ENCODE results near the gene GIMAP5.
A peak's percentile ranks its signal among the peaks of the same experiment; 100 is the strongest.

The GIMAP5 gene

DNA sequence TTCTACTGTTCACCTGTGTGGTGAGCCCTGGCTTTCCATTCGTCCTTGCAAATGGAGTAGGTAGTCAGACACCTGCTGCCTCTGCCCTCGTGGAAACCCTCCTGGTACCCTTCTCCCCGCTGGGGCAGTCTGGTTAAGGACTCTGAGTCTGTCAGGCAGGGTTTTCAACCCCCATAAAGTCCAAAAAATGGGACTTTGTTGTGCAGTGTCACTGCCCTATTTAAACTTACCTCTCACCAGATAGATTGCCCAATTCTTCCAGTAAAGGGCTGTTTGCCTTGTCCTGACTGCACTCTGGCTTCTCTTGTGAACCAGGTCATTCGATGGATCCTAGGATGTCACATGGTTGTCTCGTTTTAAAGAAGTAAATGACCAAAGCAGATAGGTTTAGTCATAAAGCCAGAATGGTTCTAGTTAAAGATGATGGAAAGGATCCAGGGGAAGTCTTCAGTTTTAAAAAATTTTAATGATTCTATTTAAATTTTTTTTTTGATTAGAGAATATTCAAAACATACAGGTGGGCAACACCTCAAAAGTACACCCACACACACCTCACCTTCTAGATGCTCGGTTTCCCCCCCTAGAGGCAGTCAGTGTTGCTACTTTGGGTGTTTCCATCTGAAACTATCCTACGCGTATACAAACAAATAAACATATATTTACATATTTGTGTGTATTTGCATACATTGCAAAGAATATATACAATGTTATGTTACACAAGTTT is 41.0 kb downstream of the GIMAP5 start:
- no peak for DNase-seq

DNA sequence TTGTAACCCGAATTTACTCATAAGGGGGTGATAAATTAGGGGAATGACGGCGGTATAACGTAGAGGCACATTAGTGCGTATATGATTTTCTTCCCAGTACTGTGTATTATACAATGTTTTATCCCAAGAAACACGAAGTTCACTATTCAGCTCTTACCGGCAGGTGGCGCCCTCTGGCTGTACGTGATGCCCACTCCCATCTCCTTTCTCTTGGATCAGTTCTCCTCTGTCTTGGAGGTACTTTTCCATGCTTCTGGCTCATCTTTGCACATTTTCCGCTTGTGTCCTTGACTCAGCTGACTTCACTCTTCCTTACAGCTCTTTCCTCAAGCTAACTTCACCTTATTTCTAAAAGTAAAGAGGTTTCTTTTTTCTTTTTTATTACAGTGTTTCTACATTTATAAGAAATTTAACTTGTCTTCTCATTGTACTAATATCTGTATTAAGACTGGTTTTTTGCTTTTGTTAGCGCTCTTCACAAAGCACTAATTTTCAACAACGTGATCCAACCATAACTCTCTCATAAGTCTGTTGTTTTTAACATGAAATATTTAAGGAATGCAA is 41.6 kb downstream of the GIMAP5 start:
- DNase-seq = peak; percentile 68 to 97

DNA sequence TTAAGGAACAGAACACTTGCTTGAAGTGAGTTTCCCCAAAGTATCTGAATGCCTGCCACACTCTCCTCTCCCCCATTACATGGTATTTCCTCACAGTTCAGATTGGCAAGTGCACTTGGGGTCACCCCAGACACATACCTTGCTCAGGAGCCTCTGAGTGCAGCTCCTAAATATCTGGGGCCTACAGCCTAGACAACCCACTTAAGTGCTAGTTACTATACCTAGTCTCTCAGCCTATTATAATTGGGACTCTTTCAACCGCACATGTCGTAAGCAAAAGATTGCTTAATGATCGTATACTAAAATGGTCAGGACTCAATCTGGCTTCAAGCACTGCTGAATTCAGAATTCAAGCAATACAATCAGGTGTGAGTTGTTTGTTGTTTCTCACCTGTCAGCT is 43.1 kb downstream of the GIMAP5 start:
- peak; percentile 32 to 56 for DNase-seq

DNA sequence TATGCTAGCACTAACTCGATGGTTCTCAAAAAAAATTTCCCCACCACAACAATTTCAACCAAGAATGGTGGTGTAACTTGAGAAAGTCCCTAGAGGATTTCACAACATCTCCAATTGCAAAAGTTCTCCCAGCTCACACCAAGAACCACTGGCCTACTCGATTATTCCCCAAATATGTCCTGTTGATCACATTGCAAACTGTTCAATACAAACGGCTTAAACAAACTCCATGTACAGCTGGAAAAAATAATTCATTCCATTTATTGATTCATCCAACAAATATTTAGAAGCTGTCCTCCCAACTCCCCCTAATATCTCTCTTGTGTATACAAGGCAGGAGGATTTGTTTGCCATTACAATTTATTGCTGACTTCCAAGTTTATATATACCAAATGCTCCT is 43.9 kb downstream of the GIMAP5 start:
- DNase-seq = peak; percentile 90 to 98

DNA sequence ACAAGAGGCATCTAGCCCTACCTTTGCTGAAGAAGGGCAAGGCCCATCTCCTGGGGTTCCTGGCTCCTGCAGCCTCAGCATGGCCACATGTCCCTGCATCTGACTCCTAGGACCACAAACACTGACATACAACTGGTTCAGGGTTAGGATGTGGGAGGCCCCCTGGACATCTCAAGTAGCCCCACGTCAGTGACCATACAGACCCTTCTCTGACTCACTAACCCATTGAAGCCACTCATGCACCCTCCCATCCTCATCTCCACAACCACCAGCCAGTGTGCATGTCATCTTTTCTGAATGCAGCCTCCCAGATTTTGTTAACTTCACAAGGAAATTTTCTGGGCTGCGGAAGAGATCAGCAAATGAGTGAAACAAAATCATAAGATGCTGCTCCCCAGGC is 44.7 kb downstream of the GIMAP5 start:
- no peak for DNase-seq

DNA sequence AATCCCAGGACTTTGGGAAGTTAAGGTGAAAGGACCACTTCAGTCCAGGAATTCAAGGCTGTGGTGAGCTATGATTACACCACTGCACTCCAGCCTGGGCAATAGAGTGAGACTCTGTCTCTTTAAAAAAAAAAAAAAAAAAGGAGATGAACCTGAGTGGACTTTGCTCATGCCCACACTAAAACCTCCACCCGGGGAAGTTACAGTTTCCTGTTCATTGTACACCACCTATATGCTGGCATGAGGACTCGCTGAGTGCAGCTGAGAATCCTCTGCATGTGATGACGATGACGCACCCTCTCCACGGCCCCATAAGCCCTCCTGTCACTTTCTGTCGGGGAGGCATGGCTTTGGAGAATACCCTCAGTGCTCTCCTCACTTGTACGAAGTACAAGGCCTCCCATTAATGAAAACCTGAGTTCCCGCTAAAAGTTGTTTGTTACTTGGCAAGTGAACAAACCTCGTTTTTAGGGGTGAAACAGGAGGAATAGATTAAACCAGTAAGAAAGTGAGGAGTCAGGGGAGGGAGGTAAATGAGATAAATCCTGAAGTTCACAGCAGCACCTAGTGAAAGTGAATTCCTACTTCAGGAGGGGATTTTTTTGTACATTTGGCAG is 47.0 kb downstream of the GIMAP5 start:
- peak; percentile 48 to 88 for DNase-seq

DNA sequence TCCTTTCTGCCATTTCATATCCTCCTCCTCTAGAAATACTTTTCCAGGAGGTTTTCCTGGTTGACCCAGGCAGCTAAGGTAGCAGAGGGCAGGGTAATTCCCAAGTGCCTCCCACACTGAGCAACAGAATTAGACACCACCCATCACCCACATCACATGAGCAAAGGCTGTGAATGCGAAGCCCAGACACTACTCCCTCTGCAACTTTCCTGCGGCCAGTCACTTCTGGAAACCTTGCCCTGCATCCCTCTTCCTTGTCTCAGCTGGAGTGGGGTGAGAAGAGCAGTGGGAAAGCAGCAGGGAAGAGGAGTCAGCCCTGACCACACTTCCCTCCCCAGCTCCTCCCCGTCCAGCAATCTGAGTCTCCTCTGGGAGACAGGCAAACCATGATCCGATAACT is 47.7 kb downstream of the GIMAP5 start:
- peak; percentile 67 to 94 for DNase-seq

DNA sequence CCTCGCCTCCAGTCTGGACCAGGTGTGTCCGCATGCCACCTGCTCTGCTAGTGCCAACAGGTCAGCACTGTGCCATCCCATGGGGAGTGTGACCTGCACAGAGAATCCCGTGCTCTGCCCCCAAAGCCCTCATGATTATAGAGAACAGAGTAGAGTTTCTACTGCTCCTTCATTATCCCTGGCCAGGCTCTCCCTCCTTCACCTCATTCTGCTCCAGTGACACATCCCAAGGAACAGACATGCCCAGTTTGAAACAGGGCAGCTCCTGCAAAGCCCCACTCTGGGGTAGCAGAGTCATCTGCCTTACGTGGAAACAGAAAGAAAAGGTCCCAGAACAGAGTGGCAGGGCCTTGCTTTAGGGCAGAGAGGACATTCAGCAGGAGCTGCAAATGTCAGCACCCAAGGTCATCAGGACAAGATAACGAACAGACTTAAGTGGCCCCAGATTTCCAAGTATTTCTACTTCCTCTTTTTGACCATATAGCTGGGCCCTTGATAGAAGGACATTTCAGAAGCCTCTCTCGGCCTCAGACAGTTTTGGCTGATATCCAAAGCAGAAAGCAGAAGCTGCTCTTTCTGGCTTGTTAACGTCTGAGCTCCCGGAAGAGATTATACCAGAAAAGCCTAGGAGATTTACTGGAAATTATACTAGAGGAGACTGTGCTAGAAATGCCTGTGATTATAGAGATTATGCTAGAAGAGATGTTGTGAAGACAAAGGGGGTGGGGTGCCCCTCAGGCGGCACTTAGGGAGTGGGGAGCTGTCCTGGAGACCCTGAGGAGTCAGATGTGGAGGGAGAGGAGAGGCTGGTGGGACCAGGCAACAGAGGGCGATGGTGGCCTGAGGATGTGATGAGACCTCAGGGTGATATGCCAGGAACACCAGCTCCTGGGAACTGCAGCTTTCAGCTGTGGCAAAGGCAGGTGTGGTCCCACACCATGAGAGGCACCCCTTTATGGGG is 50.4 kb downstream of the GIMAP5 start:
- DNase-seq = peak; percentile 86 to 91

DNA sequence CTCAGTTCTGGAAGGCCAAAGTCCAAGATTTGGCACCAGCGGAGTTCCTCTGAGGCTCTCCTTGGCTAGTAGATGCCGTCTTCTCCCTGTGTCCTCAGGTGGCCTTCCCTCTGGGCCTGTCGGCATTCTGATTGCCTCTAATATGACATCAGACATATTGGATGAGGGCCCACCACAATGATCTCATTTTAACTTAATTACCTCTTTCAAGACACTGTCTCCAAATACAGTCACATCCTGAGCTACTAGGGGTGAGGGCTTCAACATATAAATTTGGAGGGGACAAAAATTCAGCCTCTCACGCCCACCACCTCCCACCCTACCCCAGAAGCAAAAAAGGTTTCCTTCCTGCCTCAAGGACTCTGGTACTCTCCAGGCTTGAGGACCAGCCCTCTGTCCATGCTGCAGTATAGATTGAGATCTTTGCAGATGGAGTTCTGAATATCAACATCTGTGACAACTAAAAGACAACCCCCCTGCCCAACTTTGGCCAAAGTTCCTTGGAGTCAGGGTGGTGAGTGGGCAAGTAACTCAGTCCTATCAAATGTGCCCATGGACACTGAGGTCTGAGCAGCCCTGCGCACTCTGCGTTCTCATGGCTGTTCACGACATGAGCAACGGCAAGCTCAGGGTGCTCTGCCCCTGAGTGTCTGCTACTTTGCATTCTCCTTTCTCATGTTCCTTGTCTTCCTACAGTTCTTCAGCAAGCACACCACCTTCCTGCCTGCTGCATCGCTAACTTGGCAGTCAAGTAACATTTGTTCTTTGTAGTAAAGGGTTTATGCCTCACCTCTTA is 51.5 kb downstream of the GIMAP5 start:
- peak in 1 of 2 donors; percentile 22 for DNase-seq

DNA sequence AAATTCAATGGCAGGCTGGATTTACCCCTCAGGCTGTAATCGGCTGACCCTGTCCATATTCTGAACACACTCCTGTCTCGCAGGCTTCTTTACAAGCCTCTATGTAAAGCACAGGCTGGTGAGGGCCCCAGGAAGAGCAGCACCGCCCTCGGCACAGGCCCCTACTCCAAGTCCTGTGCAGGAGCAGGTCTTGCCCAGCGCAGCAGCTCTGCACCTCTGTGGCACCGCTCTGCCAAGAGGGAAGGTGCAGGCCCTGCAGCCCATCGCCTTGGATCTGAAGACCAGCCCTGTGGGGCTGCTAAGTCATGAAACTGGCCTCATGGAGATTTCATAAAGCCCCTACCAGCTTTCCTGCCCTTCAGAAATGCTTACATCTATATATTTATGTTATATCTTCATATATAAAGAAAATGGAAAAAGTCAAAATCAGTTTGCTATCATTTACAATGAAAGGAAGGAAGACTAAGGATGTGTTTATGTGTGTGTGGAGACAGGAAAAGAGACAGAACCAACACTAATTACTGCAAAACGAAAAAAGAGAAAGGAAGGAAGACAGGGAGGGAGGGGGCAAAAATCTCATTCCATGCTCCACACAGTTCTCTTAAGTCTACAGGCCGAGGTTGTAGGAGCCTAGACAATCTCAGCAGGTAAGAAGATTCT is 53.3 kb downstream of the GIMAP5 start:
- DNase-seq = no peak

DNA sequence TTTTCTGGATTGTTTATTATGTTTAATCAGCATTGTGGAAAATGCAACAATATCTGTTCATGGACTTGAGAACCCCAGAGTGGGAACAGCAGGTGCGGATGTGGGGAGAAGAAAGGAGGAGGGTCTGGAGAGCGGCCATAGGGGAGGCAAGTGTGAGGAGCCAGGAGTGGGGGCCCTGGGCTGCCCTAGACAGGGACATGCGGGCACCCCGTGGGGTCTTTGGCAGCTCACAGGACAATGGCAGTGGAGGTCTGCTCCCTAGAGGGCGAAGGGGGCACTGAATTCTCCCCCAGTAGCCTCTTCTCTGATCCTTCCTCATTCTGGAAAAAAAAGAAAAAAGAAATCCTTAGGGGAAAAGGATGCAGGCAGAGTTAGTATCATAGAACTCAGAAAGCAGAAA is 54.1 kb downstream of the GIMAP5 start:
- no peak for DNase-seq

DNA sequence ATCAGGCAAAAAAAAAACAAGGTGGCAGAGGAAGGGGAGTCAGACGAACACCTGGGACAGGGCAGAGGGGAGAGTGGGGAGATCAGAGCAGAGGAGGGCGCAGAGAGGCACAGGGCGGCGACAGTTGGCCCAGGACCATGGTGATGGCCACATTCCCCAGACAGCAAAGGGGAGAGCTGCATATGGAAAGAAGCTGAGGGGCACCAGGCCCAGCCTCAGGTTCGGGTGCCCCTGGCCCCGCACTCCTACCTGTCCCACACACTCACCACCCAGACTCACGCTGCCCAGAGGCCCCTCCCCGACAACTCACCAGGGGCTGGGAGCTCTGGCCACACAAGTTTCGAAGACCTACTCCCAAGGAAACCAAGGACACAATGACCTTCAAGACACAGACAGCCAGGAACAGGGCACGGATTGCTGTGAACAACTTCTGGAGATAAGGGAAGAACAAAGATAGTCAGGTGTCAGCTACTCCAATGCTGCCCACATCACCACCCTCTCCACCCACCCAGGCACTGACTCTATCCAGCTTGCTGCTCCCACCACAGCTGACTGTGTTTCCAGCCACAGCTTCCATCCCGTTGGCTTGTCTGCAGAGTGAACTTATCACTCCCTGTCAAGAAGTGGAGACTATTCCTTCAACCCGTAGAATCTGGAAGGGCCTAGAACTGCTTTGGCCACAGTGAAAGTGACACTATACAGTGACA is 54.7 kb downstream of the GIMAP5 start:
- DNase-seq = no peak

Measured in inflammatory macrophage treated with lipopolysaccharide for 1 hour (primary cell).